H1 (cell line): Measurements from ENCODE around the gene ZNF496. TPM values are rescaled to one million over a fixed set of nuclear protein-coding genes. Genes with fewer than 3 reads are reported as not detected.

ENCODE experiments used
- CTCF ChIA-PET: fragments of 300-600 bp; sonication (Branson Sonifier 250); formaldehyde crosslinking; loops from one replicate; lab custom pipeline; 2021; ENCODE audit not compliant: partially characterized antibody; lab: Charles Lee
- POLR2A ChIA-PET: fragments of 300-600 bp; sonication (Branson Sonifier 250); formaldehyde crosslinking; loops from one replicate; lab custom pipeline; 2021; ENCODE audit warnings: inconsistent platforms; ENCODE audit not compliant: partially characterized antibody; lab: Charles Lee
- DNase-seq, 2 experiments: peaks; one replicate each; pipeline versions ENCODE4 v3.0.0 to v3.0.0-alpha.2; 2010 to 2022; ENCODE audit warnings: low spot score in 2 of 2, low read depth in 1 of 2, mixed read lengths in 1 of 2
- FAIRE-seq: peaks from 2 replicates; lab custom pipeline; 2011; peaks lifted over from hg19 to GRCh38; lab: Jason Lieb, UNC
- H2AFZ ChIP-seq: 2 replicates; pipeline ENCODE4 v1.8.1; 2012; ENCODE audit warnings: low read length, inconsistent platforms
- H2AK5ac ChIP-seq: 2 replicates; pipeline ENCODE4 v1.6.1; 2013; ENCODE audit warnings: low read depth, low read length
- H2BK120ac ChIP-seq: replicated peaks from 2 replicates; pipeline ENCODE3; 2013; ENCODE audit warnings: low read depth, low read length, inconsistent platforms
- H2BK12ac ChIP-seq: 2 replicates; pipeline ENCODE4 v1.6.1; 2013; ENCODE audit warnings: low read depth, low read length
- H2BK15ac ChIP-seq: 2 replicates; pipeline ENCODE4 v1.6.1; 2013; ENCODE audit warnings: low read length
- H2BK20ac ChIP-seq: 2 replicates; pipeline ENCODE4 v1.6.1; 2013; ENCODE audit warnings: low read length
- H2BK5ac ChIP-seq: 2 replicates; pipeline ENCODE4 v1.6.1; 2013; ENCODE audit warnings: low read depth, low read length
- H3K14ac ChIP-seq: 2 replicates; pipeline ENCODE4 v1.6.1; 2013; ENCODE audit warnings: inconsistent platforms; ENCODE audit not compliant: insufficient read length
- H3K18ac ChIP-seq: 2 replicates; pipeline ENCODE4 v1.6.1; 2013; ENCODE audit warnings: low read length; ENCODE audit errors: extremely low read depth
- H3K23ac ChIP-seq: 2 replicates; pipeline ENCODE4 v1.6.1; 2013; ENCODE audit warnings: inconsistent platforms; ENCODE audit not compliant: insufficient read length
- H3K23me2 ChIP-seq: 2 replicates; pipeline ENCODE4 v1.6.1; 2013; ENCODE audit warnings: low read depth, low read length
- H3K27ac ChIP-seq: 2 replicates; pipeline ENCODE4 v1.6.1; 2011; ENCODE audit warnings: low read depth, low read length, inconsistent platforms
- H3K27me3 ChIP-seq, 4 experiments: replicated peaks in 1 of 4; 1 replicate in 1 of 4; 2 replicates in 3 of 4; pipeline versions ENCODE4 v1.6.1 to v1.8.1; 2011 to 2013; ENCODE audit warnings: low read length in 3 of 4, mild to moderate bottlenecking in 3 of 4, inconsistent platforms in 2 of 4, mixed read lengths in 2 of 4, moderate library complexity in 1 of 4; ENCODE audit not compliant: control insufficient read depth in 3 of 4, insufficient read depth in 3 of 4; ENCODE audit errors: extremely low read depth in 1 of 4
- H3K36me3 ChIP-seq, 4 experiments: 2 replicates each; pipeline versions ENCODE4 v1.6.1 to v1.8.1; 2011 to 2013; ENCODE audit warnings: mild to moderate bottlenecking in 4 of 4, low read length in 3 of 4, moderate library complexity in 2 of 4, control low read depth in 1 of 4, inconsistent platforms in 1 of 4; ENCODE audit not compliant: insufficient read depth in 4 of 4, control insufficient read depth in 2 of 4
- H3K4ac ChIP-seq: replicated peaks from 2 replicates; pipeline ENCODE3; 2013; ENCODE audit warnings: low read length, low read depth, mixed read lengths, inconsistent platforms; ENCODE audit not compliant: insufficient read length
- H3K4me1 ChIP-seq, 4 experiments: replicated peaks in 1 of 4; 1 replicate in 1 of 4; 2 replicates in 3 of 4; pipeline versions ENCODE4 v1.6.1 to v1.8.1; 2011 to 2013; ENCODE audit warnings: low read length in 3 of 4, inconsistent platforms in 2 of 4, mixed read lengths in 1 of 4; ENCODE audit not compliant: insufficient read depth in 4 of 4, control insufficient read depth in 3 of 4
- H3K4me2 ChIP-seq, 2 experiments: 2 replicates each; pipeline versions ENCODE4 v1.6.1 to v1.8.1; 2011 to 2013; ENCODE audit warnings: low read depth in 2 of 2, low read length in 2 of 2, control low read depth in 1 of 2, inconsistent platforms in 1 of 2, mild to moderate bottlenecking in 1 of 2; ENCODE audit not compliant: insufficient read depth in 1 of 2
- H3K4me3 ChIP-seq, 4 experiments: fragments of 200-600, 300-600 bp in 1 of 4; sonication (generic), shearing (Covaris generic), sonication (Bioruptor Twin) in 1 of 4; 2 replicates each; pipeline versions ENCODE4 v1.5.1 to v1.8.1; 2011 to 2016; ENCODE audit warnings: low read length in 4 of 4, low read depth in 3 of 4, control low read depth in 2 of 4, inconsistent platforms in 2 of 4, mild to moderate bottlenecking in 2 of 4, mixed read lengths in 1 of 4, moderate library complexity in 1 of 4; ENCODE audit not compliant: insufficient read depth in 2 of 4; ENCODE audit errors: extremely low read depth in 1 of 4
- H3K56ac ChIP-seq: replicated peaks from 2 replicates; pipeline ENCODE3; 2013; ENCODE audit warnings: low read depth, mild to moderate bottlenecking, mixed read lengths, low read length, inconsistent platforms; ENCODE audit not compliant: insufficient read length
- H3K79me1 ChIP-seq: 2 replicates; pipeline ENCODE4 v1.6.1; 2013; ENCODE audit warnings: low read depth, low read length, control low read depth
- H3K79me2 ChIP-seq, 2 experiments: 2 replicates each; pipeline versions ENCODE4 v1.6.1 to v1.8.1; 2012 to 2013; ENCODE audit warnings: low read length in 2 of 2, mild to moderate bottlenecking in 2 of 2, inconsistent platforms in 1 of 2; ENCODE audit not compliant: insufficient read depth in 2 of 2, control insufficient read depth in 1 of 2
- H3K9ac ChIP-seq, 4 experiments: replicated peaks in 1 of 4; 1 replicate in 1 of 4; 2 replicates in 3 of 4; pipeline versions ENCODE4 v1.6.1 to v1.8.1; 2011 to 2013; ENCODE audit warnings: low read depth in 3 of 4, low read length in 3 of 4, control low read depth in 2 of 4, mild to moderate bottlenecking in 2 of 4, moderate library complexity in 2 of 4, inconsistent platforms in 1 of 4; ENCODE audit errors: extremely low read depth in 1 of 4
- H3K9me3 ChIP-seq, 2 experiments: 2 replicates each; pipeline versions ENCODE4 v1.6.1 to v1.8.1; 2012 to 2013; ENCODE audit warnings: mild to moderate bottlenecking in 2 of 2, moderate library complexity in 2 of 2, control low read depth in 1 of 2, inconsistent platforms in 1 of 2, low read depth in 1 of 2, low read length in 1 of 2, mixed read lengths in 1 of 2; ENCODE audit not compliant: insufficient read depth in 2 of 2
- H4K20me1 ChIP-seq, 2 experiments: replicated peaks in 1 of 2; 2 replicates each; pipeline versions ENCODE3 to v1.8.1; 2011 to 2013; ENCODE audit warnings: inconsistent platforms in 2 of 2, low read length in 2 of 2, mild to moderate bottlenecking in 1 of 2; ENCODE audit not compliant: insufficient read depth in 2 of 2, control insufficient read depth in 1 of 2
- H4K5ac ChIP-seq: 2 replicates; pipeline ENCODE4 v1.6.1; 2013; ENCODE audit warnings: low read length, low read depth, mixed read lengths, inconsistent platforms; ENCODE audit not compliant: insufficient read length
- H4K8ac ChIP-seq: 2 replicates; pipeline ENCODE4 v1.8.0; 2013; ENCODE audit warnings: mild to moderate bottlenecking, moderate library complexity, low read length, inconsistent platforms; ENCODE audit not compliant: insufficient read depth; ENCODE audit errors: extremely low read depth
- H4K91ac ChIP-seq: replicated peaks from 2 replicates; pipeline ENCODE3; 2013; ENCODE audit warnings: low read length, mixed read lengths, inconsistent platforms; ENCODE audit not compliant: insufficient read length
- BRCA1 ChIP-seq: IDR thresholded peaks from 2 replicates; pipeline ENCODE4 v1.6.1; 2012; ENCODE audit warnings: low read depth, low read length, improper control_type of control experiment
- JUN ChIP-seq: IDR thresholded peaks from 2 replicates; pipeline ENCODE4 v1.6.1; 2011; ENCODE audit warnings: low read depth, mild to moderate bottlenecking, improper control_type of control experiment, low read length
- NANOG ChIP-seq: IDR thresholded peaks from 2 replicates; pipeline ENCODE4 v1.6.1; 2011; ENCODE audit warnings: low read length, low read depth, mild to moderate bottlenecking, inconsistent platforms; ENCODE audit not compliant: insufficient read depth, poor library complexity, severe bottlenecking
- SIRT6 ChIP-seq: IDR thresholded peaks from one replicate; pipeline ENCODE4 v1.7.1; 2012; ENCODE audit warnings: low read length, inconsistent platforms
- SUZ12 ChIP-seq: fragments of 200-600 bp; sonication (generic); IDR thresholded peaks from 2 replicates; pipeline ENCODE4 v1.6.1; 2012; ENCODE audit warnings: mild to moderate bottlenecking, inconsistent platforms, low read length, moderate library complexity, mixed read lengths
- WGBS, 2 experiments: shearing (Covaris generic) in 1 of 2; methylation state at CpG; one replicate each; pipeline versions ENCODE4 v1.1.6 to v1.1.7; 2013 to 2015; ENCODE audit warnings: low lambda C conversion rate in 2 of 2, mixed read lengths in 2 of 2, inconsistent platforms in 1 of 2, low coverage in 1 of 2, missing lambda C conversion rate in 1 of 2; ENCODE audit not compliant: insufficient replicate concordance in 2 of 2, insufficient coverage in 1 of 2, insufficient read length in 1 of 2; ENCODE audit errors: extremely low coverage in 1 of 2, missing lambda C conversion rate in 1 of 2; 5-methylcytosine and 5-hydroxymethylcytosine counted together
- polyA plus RNA-seq, 7 experiments: library from polyadenylated mRNA; depleted of rRNA in 3 of 7; stranded (reverse) in 5 of 7; unstranded in 2 of 7; fragments of >200 nt in 5 of 7; fragments of 200-250 nt in 2 of 7; gene quantifications; 1 replicate in 5 of 7; 2 replicates in 1 of 7; 4 replicates in 1 of 7; pipeline versions ENCODE4 v1.2.1 to v1.2.3, GENCODE V29; 2011 to 2013; ENCODE audit warnings: missing spikeins in 2 of 7, mixed read lengths in 2 of 7
- total RNA-seq: library from RNA; stranded (reverse); fragmentation: NEBNext Ultra II Directional; extraction: Animal tissue kit (Norgen Biotek cat#: 25700); gene quantifications from 2 replicates; pipeline ENCODE4 v1.2.1, GENCODE V29; 2021

The ZNF496 gene
- total and polyA plus RNA-seq, 2 of the 8 experiments (the other 6 are each of a cell fraction or from before 2014, with no cell fraction given) = 27.9 to 71.4 TPM

DNA sequence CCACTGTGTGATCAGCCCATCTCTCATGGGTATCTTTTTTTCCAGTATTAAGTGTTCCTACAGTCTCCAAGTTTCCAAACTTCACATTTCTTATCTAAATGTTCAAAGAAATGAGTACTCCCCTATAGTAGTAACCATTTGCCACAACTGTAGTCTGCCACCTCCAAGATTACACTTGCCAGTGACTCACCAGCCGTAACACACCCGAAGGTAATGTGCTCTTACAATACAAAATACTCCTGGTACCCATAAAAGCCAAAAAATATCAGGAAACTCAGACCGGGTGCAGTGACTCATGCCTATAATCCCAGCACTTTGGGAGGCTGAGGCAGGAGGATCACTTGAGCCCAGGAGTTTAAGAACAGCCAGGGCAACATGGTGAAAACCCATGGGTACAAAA lies 20.5 kb upstream of the ZNF496 start:
- no peak overlapping the region for H3K56ac ChIP-seq
- CTCF ChIA-PET = interaction anchor here (0.7 to 1.7 kb wide), 5 partner anchors 9 to 41 kb away, joined by 3 to 7 read pairs (median 3); no protein-coding TSS in a partner anchor

More for the DNA sequence above, 20.5 kb upstream of the ZNF496 start:
- POLR2A ChIA-PET = interaction anchor here (1.4 to 1.5 kb wide), 4 partner anchors 13 to 24 kb away, joined by 3 to 6 read pairs (median 4); no protein-coding TSS in a partner anchor
- Histone ChIP-seq H4K8ac (no peak overlapping the region), H3K9me3 (peaks cover 4 to 8% of the 10 kb centered on the region in 2 experiments; a peak in 2 of 4 replicates), H2AK5ac (no peak overlapping the region), H4K91ac (no peak overlapping the region), H2BK12ac (no peak overlapping the region), H2AFZ (no peak overlapping the region), H3K23me2 (no peaks in the 10 kb centered on the region), H3K79me1 (no peaks in the 10 kb centered on the region), H3K4ac (no peak overlapping the region), H3K18ac (no peak overlapping the region), H3K14ac (no peak overlapping the region), H2BK5ac (no peak overlapping the region), H4K20me1 (no peaks in the 10 kb centered on the region), H3K79me2 (no peaks in the 10 kb centered on the region), H3K27me3 (no peaks in the 10 kb centered on the region; a peak in 3 of 7 replicates), H3K23ac (no peak overlapping the region), H3K4me3 (no peak overlapping the region), H3K36me3 (no peaks in the 10 kb centered on the region), H3K27ac (no peak overlapping the region), H4K5ac (no peak overlapping the region), H3K4me2 (no peak overlapping the region), H2BK120ac (no peak overlapping the region), H2BK20ac (no peak overlapping the region), H3K4me1 (no peaks in the 10 kb centered on the region), H3K9ac (no peak overlapping the region), H2BK15ac (no peak overlapping the region)
- TF ChIP-seq JUN (no peak), SUZ12 (no peak), BRCA1 (no peak), SIRT6 (no peak), NANOG (no peak)
- 97% methylated on average over 3 of the region's 3 CpGs; no CpG with 5 or more reads in 1 of the 2 experiments for WGBS, 2 experiments
- FAIRE-seq (no peak), DNase-seq (no peak)
